ENCODE measurements around the gene RAB17. TPM values are rescaled to one million over a fixed set of nuclear protein-coding genes. Genes with fewer than 3 reads are reported as not detected.

RAB17 gene
- total RNA-seq, 1 donor from 2014 or later = 60.1 TPM

- Histone ChIP-seq H3K4me1 (peaks cover 19% of the 10 kb centered on the region), H3K27ac (no peak overlapping the region), H3K27me3 (ENCODE audit: low read depth) (no peaks in the 10 kb centered on the region), H3K36me3 (no peaks in the 10 kb centered on the region), H3K9me3 (no peaks in the 10 kb centered on the region), H3K4me3 (no peak overlapping the region)
- ATAC-seq = no peak
- DNase-seq = no peak
- TF ChIP-seq CTCF (IDR thresholded peaks at IDR 0.05) = no peak
- intact Hi-C loops (cut with DNase I) = loop anchor here (5.0 kb wide), 1 partner anchor 59 kb away; no protein-coding TSS in a partner anchor
Measured at GRCh38 chr2:237571551-237571950, 19.0 kb downstream of the RAB17 start.

GRCh38 chr2:237570776-237571335, 19.7 kb downstream of the RAB17 start:
- Histone ChIP-seq H3K27ac (no peak overlapping the region), H3K36me3 (no peaks in the 10 kb centered on the region), H3K4me3 (no peak overlapping the region), H3K9me3 (no peaks in the 10 kb centered on the region), H3K4me1 (peaks cover 19% of the 10 kb centered on the region), H3K27me3 (ENCODE audit: low read depth) (no peaks in the 10 kb centered on the region)
- intact Hi-C loops (cut with DNase I) = loop anchor here (5.0 kb wide), 1 partner anchor 59 kb away; no protein-coding TSS in a partner anchor
- no peak for TF ChIP-seq CTCF (IDR thresholded peaks at IDR 0.05)
- DNase-seq (no peak), ATAC-seq (no peak)

GRCh38 chr2:237569896-237570295, 20.6 kb downstream of the RAB17 start:
- intact Hi-C loops (cut with DNase I) = loop anchor here (5.0 kb wide), 1 partner anchor 58 kb away; no protein-coding TSS in a partner anchor
- no peak for TF ChIP-seq CTCF (IDR thresholded peaks at IDR 0.05)
- Histone ChIP-seq H3K27me3 (ENCODE audit: low read depth) (no peaks in the 10 kb centered on the region), H3K4me1 (peaks cover 9% of the 10 kb centered on the region), H3K36me3 (no peaks in the 10 kb centered on the region), H3K27ac (no peak overlapping the region), H3K4me3 (no peak overlapping the region), H3K9me3 (no peaks in the 10 kb centered on the region)
- no peak for DNase-seq
- ATAC-seq = no peak

- intact Hi-C loops (cut with DNase I) = no loop called here
- H3K27ac ChIP-seq = no peak overlapping the region
- peaks cover 8% of the 10 kb centered on the region for H3K4me1 ChIP-seq
- peaks cover 5% of the 10 kb centered on the region for H3K27me3 ChIP-seq (ENCODE audit: low read depth)
- TF ChIP-seq CTCF (IDR thresholded peaks at IDR 0.05) = no peak
- no peak for ATAC-seq
- DNase-seq = no peak
- H3K4me3 ChIP-seq = no peak overlapping the region
- H3K9me3 ChIP-seq = no peaks in the 10 kb centered on the region
- H3K36me3 ChIP-seq = no peaks in the 10 kb centered on the region
Measured at GRCh38 chr2:237569041-237569440, 21.5 kb downstream of the RAB17 start.

GRCh38 chr2:237568121-237568660, 22.3 kb downstream of the RAB17 start:
- H3K9me3 ChIP-seq = no peaks in the 10 kb centered on the region
- ATAC-seq = no peak
- intact Hi-C loops (cut with DNase I) = no loop called here

More at GRCh38 chr2:237568121-237568660, 22.3 kb downstream of the RAB17 start:
- peaks cover 9% of the 10 kb centered on the region for H3K27me3 ChIP-seq (ENCODE audit: low read depth)
- H3K4me1 ChIP-seq = peaks cover 8% of the 10 kb centered on the region
- no peak for TF ChIP-seq CTCF (IDR thresholded peaks at IDR 0.05)
- no peak overlapping the region for H3K4me3 ChIP-seq
- H3K36me3 ChIP-seq = no peaks in the 10 kb centered on the region
- H3K27ac ChIP-seq = no peak overlapping the region
- no peak for DNase-seq

All from lower lobe of right lung (tissue), 2 donors.